SK-N-MC (cell line): Measurements from ENCODE around the gene YIF1A.

Experiments used
- DNase-seq: peaks from one replicate; pipeline ENCODE4 v3.0.0-alpha.2; 2011; ENCODE audit warnings: low read depth, low spot score
- H3K27ac ChIP-seq: fragments of 200-600 bp; sonication (generic); 2 replicates; pipeline ENCODE4 v1.5.1; 2016; ENCODE audit warnings: mixed run types
- H3K36me3 ChIP-seq: fragments of 200-600 bp; sonication (generic); 2 replicates; pipeline ENCODE4 v1.6.1; 2017; ENCODE audit warnings: antibody characterized with exemption, low read length, mixed read lengths; ENCODE audit not compliant: insufficient read depth
- H3K4me3 ChIP-seq: fragments of 200-600 bp; sonication (generic); 2 replicates; pipeline ENCODE4 v1.5.1; 2016
- H3K9ac ChIP-seq: fragments of 200-600 bp; sonication (generic); 2 replicates; pipeline ENCODE4 v1.8.0; 2017; ENCODE audit warnings: mixed run types, mixed read lengths; ENCODE audit not compliant: insufficient read length
- H3K9me3 ChIP-seq: fragments of 200-600 bp; sonication (generic); 2 replicates; pipeline ENCODE4 v1.6.1; 2017; ENCODE audit warnings: low read depth, mild to moderate bottlenecking, antibody characterized with exemption, low read length, moderate library complexity, mixed read lengths
- EZH2 ChIP-seq: fragments of 200-600 bp; sonication (generic); IDR thresholded peaks from one replicate; pipeline ENCODE4 v1.6.1; 2017; ENCODE audit warnings: antibody characterized with exemption
- FOXP2 ChIP-seq: optimal IDR thresholded peaks from 2 replicates; pipeline ENCODE3; 2011; ENCODE audit warnings: mild to moderate bottlenecking, moderate library complexity; ENCODE audit not compliant: insufficient read depth; ENCODE audit errors: extremely low read length, control extremely low read depth
- POLR2AphosphoS5 ChIP-seq: IDR thresholded peaks from 2 replicates; pipeline ENCODE4 v1.6.1; 2012; ENCODE audit warnings: mild to moderate bottlenecking, low read depth, low read length, borderline replicate concordance

Gene YIF1A

GRCh38 chr11:66268952-66269905 is 19.7 kb downstream of the YIF1A start:
- DNase-seq: no peak
- H3K27ac ChIP-seq: peak overlapping the region; percentile 94
- H3K9me3 ChIP-seq: no peaks in the 10 kb centered on the region
- peaks cover 30% of the 10 kb centered on the region for H3K36me3 ChIP-seq
- TF ChIP-seq FOXP2: no peak
- peak; percentile 17; the same call in 1 of the 2 replicates for TF ChIP-seq POLR2AphosphoS5
- H3K4me3 ChIP-seq: peak overlapping the region; percentile 88
- H3K9ac ChIP-seq: peak overlapping the region; percentile 96

- no peak for TF ChIP-seq EZH2
- no peak for TF ChIP-seq FOXP2
- no peak; the same call in none of the 2 replicates for TF ChIP-seq POLR2AphosphoS5
- DNase-seq: peak; percentile 98
- H3K9ac ChIP-seq: peak within 1 kb of the TSS; percentile 96
- H3K27ac ChIP-seq: peak within 1 kb of the TSS; percentile 94
- no peaks in the 10 kb centered on the region for H3K9me3 ChIP-seq
- peak within 1 kb of the TSS; percentile 88 for H3K4me3 ChIP-seq
- peaks cover 23% of the 10 kb centered on the region for H3K36me3 ChIP-seq
These were observed 20.5 kb downstream of the YIF1A start, which contains the start of gene RAB1B for GRCh38 chr11:66268244-66268951. TSS of gene RAB1B (plus strand) at chr11:66268639. CDS start at chr11:66268680, 41 bp downstream.

- H3K36me3 ChIP-seq: peaks cover 15% of the 10 kb centered on the region
- H3K9me3 ChIP-seq: no peaks in the 10 kb centered on the region
- H3K9ac ChIP-seq: peak overlapping the region; percentile 89
- H3K27ac ChIP-seq: peak overlapping the region; percentile 94
- peak overlapping the region; percentile 88 for H3K4me3 ChIP-seq
- DNase-seq: no peak
- TF ChIP-seq FOXP2 (no peak), POLR2AphosphoS5 (peak; percentile 70)
These were observed 21.3 kb downstream of the YIF1A start for GRCh38 chr11:66267379-66268243.

- Histone ChIP-seq H3K9ac (peak overlapping the region; percentile 8), H3K9me3 (no peaks in the 10 kb centered on the region), H3K36me3 (peaks cover 9% of the 10 kb centered on the region; the same call in 1 of the 2 replicates), H3K27ac (peak overlapping the region; percentile 51), H3K4me3 (peak overlapping the region; percentile 88)
- no peak for TF ChIP-seq EZH2
- TF ChIP-seq FOXP2: no peak
- no peak for TF ChIP-seq POLR2AphosphoS5
- no peak for DNase-seq
These were observed 21.9 kb downstream of the YIF1A start for GRCh38 chr11:66267039-66267378.

GRCh38 chr11:66266378-66267038 is 22.4 kb downstream of the YIF1A start:
- Histone ChIP-seq H3K27ac (peak overlapping the region; percentile 51), H3K9ac (peak overlapping the region; percentile 8), H3K9me3 (no peaks in the 10 kb centered on the region), H3K36me3 (peaks cover 5% of the 10 kb centered on the region; the same call in 1 of the 2 replicates), H3K4me3 (peak overlapping the region; percentile 88)
- no peak for DNase-seq
- TF ChIP-seq EZH2: no peak
- TF ChIP-seq POLR2AphosphoS5: no peak
- no peak for TF ChIP-seq FOXP2

- Histone ChIP-seq H3K9ac (no peak overlapping the region), H3K9me3 (no peaks in the 10 kb centered on the region), H3K4me3 (no peak overlapping the region), H3K36me3 (peaks cover 3% of the 10 kb centered on the region; the same call in 1 of the 2 replicates), H3K27ac (no peak overlapping the region)
- no peak for DNase-seq
- TF ChIP-seq EZH2: no peak
These were observed 23.2 kb downstream of the YIF1A start for GRCh38 chr11:66265531-66266377.

GRCh38 chr11:66264914-66265313 is 24.0 kb downstream of the YIF1A start:
- H3K4me3 ChIP-seq: no peak overlapping the region
- no peak overlapping the region for H3K27ac ChIP-seq
- no peak for DNase-seq
- no peaks in the 10 kb centered on the region; the same call in 1 of the 2 replicates for H3K36me3 ChIP-seq
- H3K9me3 ChIP-seq: no peaks in the 10 kb centered on the region
- no peak overlapping the region for H3K9ac ChIP-seq
- no peak for TF ChIP-seq EZH2
- no peak for TF ChIP-seq POLR2AphosphoS5
- TF ChIP-seq FOXP2: no peak
